ENCODE results near the gene CAPN5. TPM values are rescaled to one million over a fixed set of nuclear protein-coding genes. Genes with fewer than 3 reads are reported as not detected.

The CAPN5 gene
- total and polyA plus RNA-seq, 2 experiments from 2014 or later = 25.2 to 28.8 TPM

- no peak overlapping the region for H3K4me3 ChIP-seq
- no peaks in the 10 kb centered on the region for H3K79me2 ChIP-seq
- H3K4me1 ChIP-seq (ENCODE audit: insufficient read depth) = peaks cover 13% of the 10 kb centered on the region
- H4K20me1 ChIP-seq (ENCODE audit: insufficient read depth, poor library complexity, severe bottlenecking) = no peaks in the 10 kb centered on the region
- no peaks in the 10 kb centered on the region for H3K36me3 ChIP-seq (replicated peaks; ENCODE audit: insufficient read depth, low read depth)
- 68% methylated on average over 9 of the region's 9 CpGs for WGBS (ENCODE audit: low lambda C conversion rate, missing lambda C conversion rate)
- TF ChIP-seq EZH2phosphoT487 (IDR thresholded peaks at IDR 0.05; ENCODE audit: low read depth, severe bottlenecking, unreplicated experiment) (no peak), EZH2 (IDR thresholded peaks at IDR 0.05; ENCODE audit: borderline replicate concordance) (no peak)
- TF ChIP-seq, protein P1, sequence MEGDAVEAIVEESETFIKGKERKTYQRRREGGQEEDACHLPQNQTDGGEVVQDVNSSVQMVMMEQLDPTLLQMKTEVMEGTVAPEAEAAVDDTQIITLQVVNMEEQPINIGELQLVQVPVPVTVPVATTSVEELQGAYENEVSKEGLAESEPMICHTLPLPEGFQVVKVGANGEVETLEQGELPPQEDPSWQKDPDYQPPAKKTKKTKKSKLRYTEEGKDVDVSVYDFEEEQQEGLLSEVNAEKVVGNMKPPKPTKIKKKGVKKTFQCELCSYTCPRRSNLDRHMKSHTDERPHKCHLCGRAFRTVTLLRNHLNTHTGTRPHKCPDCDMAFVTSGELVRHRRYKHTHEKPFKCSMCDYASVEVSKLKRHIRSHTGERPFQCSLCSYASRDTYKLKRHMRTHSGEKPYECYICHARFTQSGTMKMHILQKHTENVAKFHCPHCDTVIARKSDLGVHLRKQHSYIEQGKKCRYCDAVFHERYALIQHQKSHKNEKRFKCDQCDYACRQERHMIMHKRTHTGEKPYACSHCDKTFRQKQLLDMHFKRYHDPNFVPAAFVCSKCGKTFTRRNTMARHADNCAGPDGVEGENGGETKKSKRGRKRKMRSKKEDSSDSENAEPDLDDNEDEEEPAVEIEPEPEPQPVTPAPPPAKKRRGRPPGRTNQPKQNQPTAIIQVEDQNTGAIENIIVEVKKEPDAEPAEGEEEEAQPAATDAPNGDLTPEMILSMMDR (IDR thresholded peaks at IDR 0.05; ENCODE audit: poor library complexity) = no peak
- no peaks in the 10 kb centered on the region for H3K9me3 ChIP-seq (ENCODE audit: low read depth)
- H3K4me2 ChIP-seq = no peak overlapping the region
- no peak overlapping the region for H2AFZ ChIP-seq
- no peaks in the 10 kb centered on the region for H3K27me3 ChIP-seq
- H3K27ac ChIP-seq = no peak overlapping the region
- no peaks in the 10 kb centered on the region for H3K9me2 ChIP-seq (replicated peaks; ENCODE audit: insufficient read depth)
- peak; percentile 46 for DNase-seq (ENCODE audit: low spot score)
Observed at GRCh38 chr11:77130763-77131513, 64.2 kb downstream of the CAPN5 start.

DNA sequence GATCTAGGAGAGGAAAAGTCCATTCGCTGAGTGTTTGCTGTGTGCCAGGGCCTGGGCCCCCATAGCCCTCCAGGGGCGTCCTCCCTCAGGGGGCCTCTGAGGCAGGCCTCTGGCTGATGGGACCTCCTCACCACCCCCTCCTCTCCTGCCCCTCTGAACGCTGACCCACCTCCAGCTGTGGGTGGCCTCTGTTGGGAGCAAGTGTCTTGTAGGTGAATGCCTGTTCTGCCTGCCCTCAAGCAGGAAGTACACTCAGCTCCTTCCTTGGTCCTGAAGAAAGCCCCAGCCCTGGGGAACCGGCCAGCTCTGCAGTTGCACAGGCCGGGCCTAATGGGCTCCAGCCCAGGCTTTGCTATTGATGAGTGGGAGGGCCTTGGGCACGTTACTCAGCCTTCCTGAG lies 64.8 kb downstream of the CAPN5 start:
- no peak for DNase-seq (ENCODE audit: low spot score)
- H3K4me1 ChIP-seq (ENCODE audit: insufficient read depth) = peaks cover 13% of the 10 kb centered on the region
- no peak overlapping the region for H3K27ac ChIP-seq
- no peak overlapping the region for H3K4me3 ChIP-seq
- no peaks in the 10 kb centered on the region for H3K9me3 ChIP-seq (ENCODE audit: low read depth)
- WGBS (ENCODE audit: low lambda C conversion rate, missing lambda C conversion rate) = 82% methylated on average over 6 of the region's 6 CpGs
- H3K79me2 ChIP-seq = no peaks in the 10 kb centered on the region
- H2AFZ ChIP-seq = no peak overlapping the region
- H3K36me3 ChIP-seq (replicated peaks; ENCODE audit: insufficient read depth, low read depth) = no peaks in the 10 kb centered on the region
- H3K27me3 ChIP-seq = no peaks in the 10 kb centered on the region
- no peak overlapping the region for H3K4me2 ChIP-seq
- no peaks in the 10 kb centered on the region for H3K9me2 ChIP-seq (replicated peaks; ENCODE audit: insufficient read depth)
- TF ChIP-seq, protein P1 (IDR thresholded peaks at IDR 0.05; ENCODE audit: poor library complexity) = no peak
- TF ChIP-seq EZH2 (IDR thresholded peaks at IDR 0.05; ENCODE audit: borderline replicate concordance) = no peak
- TF ChIP-seq EZH2phosphoT487 (IDR thresholded peaks at IDR 0.05; ENCODE audit: low read depth, severe bottlenecking, unreplicated experiment) = no peak
- H4K20me1 ChIP-seq (ENCODE audit: insufficient read depth, poor library complexity, severe bottlenecking) = no peaks in the 10 kb centered on the region

DNA sequence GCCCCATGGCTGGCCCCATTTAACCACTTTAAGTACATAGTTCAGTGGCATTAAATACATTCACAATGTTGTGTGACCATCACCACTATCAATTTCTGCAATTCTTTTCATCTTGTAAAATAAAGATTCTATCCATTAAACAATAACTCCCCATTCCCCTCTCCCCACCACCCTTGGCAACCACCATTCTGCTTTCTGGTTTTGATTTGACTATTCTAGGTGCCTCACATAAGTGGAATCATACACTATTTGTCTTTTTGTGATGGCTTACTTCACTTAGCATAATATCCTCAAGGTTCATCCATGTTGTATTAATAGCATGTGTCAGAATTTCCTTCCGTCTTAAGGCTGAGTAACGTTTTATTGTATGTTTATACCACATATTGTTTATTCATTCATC lies 68.3 kb downstream of the CAPN5 start:
- peaks cover 9% of the 10 kb centered on the region for H3K4me1 ChIP-seq (ENCODE audit: insufficient read depth)

More for the DNA sequence above, 68.3 kb downstream of the CAPN5 start:
- Histone ChIP-seq H3K27ac (no peak overlapping the region), H3K4me3 (no peak overlapping the region), H3K36me3 (replicated peaks; ENCODE audit: insufficient read depth, low read depth) (no peaks in the 10 kb centered on the region), H3K4me2 (no peak overlapping the region), H2AFZ (no peak overlapping the region), H4K20me1 (ENCODE audit: insufficient read depth, poor library complexity, severe bottlenecking) (no peaks in the 10 kb centered on the region), H3K9me2 (replicated peaks; ENCODE audit: insufficient read depth) (no peaks in the 10 kb centered on the region), H3K27me3 (no peaks in the 10 kb centered on the region), H3K9me3 (ENCODE audit: low read depth) (no peaks in the 10 kb centered on the region), H3K79me2 (no peaks in the 10 kb centered on the region)
- 19% methylated on average over 2 of the region's 2 CpGs for WGBS (ENCODE audit: low lambda C conversion rate, missing lambda C conversion rate)
- TF ChIP-seq EZH2 (IDR thresholded peaks at IDR 0.05; ENCODE audit: borderline replicate concordance) (no peak), EZH2phosphoT487 (IDR thresholded peaks at IDR 0.05; ENCODE audit: low read depth, severe bottlenecking, unreplicated experiment) (no peak)
- TF ChIP-seq, protein P1 (IDR thresholded peaks at IDR 0.05; ENCODE audit: poor library complexity) = no peak
- DNase-seq (ENCODE audit: low spot score) = no peak
